HL-60 (cell line): ENCODE measurements around the gene DTNA.

Experiments
- DNase-seq, 2 experiments: peaks; one replicate each; pipeline ENCODE4 v3.0.0-alpha.2; 2010 to 2020; ENCODE audit warnings: low read depth in 1 of 2, low spot score in 1 of 2
- H3K27ac ChIP-seq: fragments of 250-450 bp; sonication (Bioruptor Pico); replicated peaks from 2 replicates; pipeline ENCODE4 v1.5.1; 2020; ENCODE audit warnings: mild to moderate bottlenecking, moderate library complexity
- H3K27me3 ChIP-seq: fragments of 250-450 bp; sonication (Bioruptor Pico); 2 replicates; pipeline ENCODE4 v1.5.1; 2021; ENCODE audit warnings: mild to moderate bottlenecking, moderate library complexity; ENCODE audit not compliant: insufficient read depth, poor library complexity, severe bottlenecking
- H3K4me3 ChIP-seq: replicated peaks from 2 replicates; pipeline ENCODE4 v1.5.1; 2011; ENCODE audit warnings: mild to moderate bottlenecking, control low read depth, low read length; ENCODE audit not compliant: insufficient read depth
- GABPA ChIP-seq: IDR thresholded peaks from 2 replicates; pipeline ENCODE4 v1.6.1; 2012; ENCODE audit warnings: low read depth
- POLR2AphosphoS5 ChIP-seq: IDR thresholded peaks from 2 replicates; pipeline ENCODE4 v1.6.1; 2012; ENCODE audit warnings: low read depth
- SPI1 ChIP-seq: IDR thresholded peaks from 2 replicates; pipeline ENCODE4 v1.6.1; 2012; ENCODE audit warnings: low read depth, mild to moderate bottlenecking, borderline replicate concordance
- TF ChIP-seq, protein P1 (sequence below): IDR thresholded peaks from one replicate; pipeline ENCODE4 v1.5.1; 2011; ENCODE audit warnings: low read length, control low read depth, inconsistent platforms; ENCODE audit not compliant: insufficient read depth
- TF ChIP-seq, protein P2 (sequence below): IDR thresholded peaks from 2 replicates; pipeline ENCODE4 v1.6.1; 2012; ENCODE audit warnings: low read depth; ENCODE audit not compliant: insufficient replicate concordance

The DTNA gene

DNA sequence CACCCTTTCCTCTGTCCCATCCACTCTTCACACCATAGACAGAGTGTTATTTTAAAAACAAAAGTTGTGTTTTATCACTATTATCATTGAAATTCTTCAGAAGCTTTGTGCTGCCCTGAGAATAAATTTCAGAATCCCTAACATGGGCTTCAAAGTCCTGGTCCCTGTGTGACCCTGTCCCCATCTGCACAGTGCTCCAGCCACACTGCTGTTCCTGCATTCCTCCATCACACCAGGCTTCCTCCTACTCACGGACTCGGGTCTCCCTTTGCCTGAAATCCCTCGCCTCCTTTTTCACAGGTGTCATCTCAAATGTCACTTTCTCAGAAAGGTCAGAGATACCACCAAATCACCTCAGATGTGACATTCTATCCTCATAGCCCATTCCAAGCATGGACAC lies 8.2 kb upstream of the DTNA start:
- peaks cover 4% of the 10 kb centered on the region for H3K27me3 ChIP-seq
- H3K4me3 ChIP-seq = no peak overlapping the region
- DNase-seq = no peak
- TF ChIP-seq, protein P1, sequence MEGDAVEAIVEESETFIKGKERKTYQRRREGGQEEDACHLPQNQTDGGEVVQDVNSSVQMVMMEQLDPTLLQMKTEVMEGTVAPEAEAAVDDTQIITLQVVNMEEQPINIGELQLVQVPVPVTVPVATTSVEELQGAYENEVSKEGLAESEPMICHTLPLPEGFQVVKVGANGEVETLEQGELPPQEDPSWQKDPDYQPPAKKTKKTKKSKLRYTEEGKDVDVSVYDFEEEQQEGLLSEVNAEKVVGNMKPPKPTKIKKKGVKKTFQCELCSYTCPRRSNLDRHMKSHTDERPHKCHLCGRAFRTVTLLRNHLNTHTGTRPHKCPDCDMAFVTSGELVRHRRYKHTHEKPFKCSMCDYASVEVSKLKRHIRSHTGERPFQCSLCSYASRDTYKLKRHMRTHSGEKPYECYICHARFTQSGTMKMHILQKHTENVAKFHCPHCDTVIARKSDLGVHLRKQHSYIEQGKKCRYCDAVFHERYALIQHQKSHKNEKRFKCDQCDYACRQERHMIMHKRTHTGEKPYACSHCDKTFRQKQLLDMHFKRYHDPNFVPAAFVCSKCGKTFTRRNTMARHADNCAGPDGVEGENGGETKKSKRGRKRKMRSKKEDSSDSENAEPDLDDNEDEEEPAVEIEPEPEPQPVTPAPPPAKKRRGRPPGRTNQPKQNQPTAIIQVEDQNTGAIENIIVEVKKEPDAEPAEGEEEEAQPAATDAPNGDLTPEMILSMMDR = no peak
- TF ChIP-seq POLR2AphosphoS5 (no peak), GABPA (no peak), SPI1 (no peak)
- TF ChIP-seq, protein P2, sequence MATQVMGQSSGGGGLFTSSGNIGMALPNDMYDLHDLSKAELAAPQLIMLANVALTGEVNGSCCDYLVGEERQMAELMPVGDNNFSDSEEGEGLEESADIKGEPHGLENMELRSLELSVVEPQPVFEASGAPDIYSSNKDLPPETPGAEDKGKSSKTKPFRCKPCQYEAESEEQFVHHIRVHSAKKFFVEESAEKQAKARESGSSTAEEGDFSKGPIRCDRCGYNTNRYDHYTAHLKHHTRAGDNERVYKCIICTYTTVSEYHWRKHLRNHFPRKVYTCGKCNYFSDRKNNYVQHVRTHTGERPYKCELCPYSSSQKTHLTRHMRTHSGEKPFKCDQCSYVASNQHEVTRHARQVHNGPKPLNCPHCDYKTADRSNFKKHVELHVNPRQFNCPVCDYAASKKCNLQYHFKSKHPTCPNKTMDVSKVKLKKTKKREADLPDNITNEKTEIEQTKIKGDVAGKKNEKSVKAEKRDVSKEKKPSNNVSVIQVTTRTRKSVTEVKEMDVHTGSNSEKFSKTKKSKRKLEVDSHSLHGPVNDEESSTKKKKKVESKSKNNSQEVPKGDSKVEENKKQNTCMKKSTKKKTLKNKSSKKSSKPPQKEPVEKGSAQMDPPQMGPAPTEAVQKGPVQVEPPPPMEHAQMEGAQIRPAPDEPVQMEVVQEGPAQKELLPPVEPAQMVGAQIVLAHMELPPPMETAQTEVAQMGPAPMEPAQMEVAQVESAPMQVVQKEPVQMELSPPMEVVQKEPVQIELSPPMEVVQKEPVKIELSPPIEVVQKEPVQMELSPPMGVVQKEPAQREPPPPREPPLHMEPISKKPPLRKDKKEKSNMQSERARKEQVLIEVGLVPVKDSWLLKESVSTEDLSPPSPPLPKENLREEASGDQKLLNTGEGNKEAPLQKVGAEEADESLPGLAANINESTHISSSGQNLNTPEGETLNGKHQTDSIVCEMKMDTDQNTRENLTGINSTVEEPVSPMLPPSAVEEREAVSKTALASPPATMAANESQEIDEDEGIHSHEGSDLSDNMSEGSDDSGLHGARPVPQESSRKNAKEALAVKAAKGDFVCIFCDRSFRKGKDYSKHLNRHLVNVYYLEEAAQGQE = no peak
- no peak overlapping the region for H3K27ac ChIP-seq

DNA sequence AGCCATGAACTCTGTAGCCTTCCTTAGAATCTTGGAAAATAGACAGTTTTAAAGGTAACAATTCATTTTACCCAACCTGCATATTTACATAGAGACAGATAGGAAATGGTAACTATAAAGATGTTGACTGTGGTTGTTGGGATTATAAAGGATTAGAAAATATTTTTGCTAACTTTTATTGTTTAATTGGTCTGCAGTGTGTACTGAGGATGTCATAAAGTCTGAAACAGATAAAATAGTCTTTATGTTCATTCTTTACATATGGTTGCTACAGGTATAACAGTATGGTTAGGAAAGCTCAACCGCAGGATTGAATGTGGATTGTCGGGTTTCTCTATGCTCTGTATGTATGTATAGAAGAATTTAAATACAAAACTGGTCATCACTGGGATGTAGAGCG lies 7.3 kb upstream of the DTNA start:
- H3K27me3 ChIP-seq = peaks cover 4% of the 10 kb centered on the region

DNA sequence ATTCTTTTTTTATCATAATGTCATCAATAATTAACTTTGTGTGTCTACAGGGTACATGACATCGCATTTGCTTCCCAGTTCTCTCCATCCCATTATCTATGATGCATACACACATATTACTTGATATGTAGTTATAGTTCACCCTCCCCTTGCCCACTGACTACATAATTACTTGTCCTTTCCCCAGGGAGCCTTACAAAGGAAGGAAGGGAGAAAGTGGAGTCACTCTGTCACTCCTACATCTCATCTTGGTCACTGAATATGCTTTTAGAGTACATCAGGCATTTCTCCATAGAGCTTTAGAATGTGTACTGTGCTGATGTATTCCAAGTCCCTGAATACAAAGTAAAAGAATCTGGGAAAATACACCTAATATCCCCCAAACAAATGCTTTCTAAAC lies 6.0 kb upstream of the DTNA start:
- no peak for DNase-seq
- H3K27me3 ChIP-seq = peaks cover 4% of the 10 kb centered on the region
- TF ChIP-seq SPI1 (no peak), POLR2AphosphoS5 (no peak), GABPA (no peak)
- TF ChIP-seq, protein P2 = no peak
- TF ChIP-seq, protein P1 = no peak
- H3K27ac ChIP-seq = no peak overlapping the region
- H3K4me3 ChIP-seq = no peak overlapping the region

More for the DNA sequence above, 7.3 kb upstream of the DTNA start:
- H3K4me3 ChIP-seq = no peak overlapping the region
- no peak for TF ChIP-seq GABPA
- TF ChIP-seq SPI1 = no peak
- TF ChIP-seq, protein P2 = no peak
- TF ChIP-seq, protein P1 = no peak
- no peak for TF ChIP-seq POLR2AphosphoS5
- no peak overlapping the region for H3K27ac ChIP-seq
- DNase-seq = no peak
